Fibroblast of pulmonary artery (primary cell): ENCODE results near the gene PBOV1.
"Not testable (repeated sequence)": the region's sequence is repeated elsewhere in the genome, so short reads cannot be mapped to it uniquely, and the experiment has no call there.

Source experiments
- DNase-seq: peaks from one replicate; pipeline ENCODE4 v3.0.0-alpha.2; 2010; ENCODE audit warnings: low read depth
- H3K4me3 ChIP-seq: replicated peaks from 2 replicates; pipeline ENCODE4 v1.5.1; 2011; ENCODE audit warnings: low read depth, mild to moderate bottlenecking, control low read depth, low read length, moderate library complexity
- TF ChIP-seq, protein P1 (sequence below): IDR thresholded peaks from 2 replicates; pipeline ENCODE4 v1.5.1; 2011; ENCODE audit warnings: mild to moderate bottlenecking, control low read depth, low read length, inconsistent platforms; ENCODE audit errors: missing control alignments

Gene PBOV1

DNA sequence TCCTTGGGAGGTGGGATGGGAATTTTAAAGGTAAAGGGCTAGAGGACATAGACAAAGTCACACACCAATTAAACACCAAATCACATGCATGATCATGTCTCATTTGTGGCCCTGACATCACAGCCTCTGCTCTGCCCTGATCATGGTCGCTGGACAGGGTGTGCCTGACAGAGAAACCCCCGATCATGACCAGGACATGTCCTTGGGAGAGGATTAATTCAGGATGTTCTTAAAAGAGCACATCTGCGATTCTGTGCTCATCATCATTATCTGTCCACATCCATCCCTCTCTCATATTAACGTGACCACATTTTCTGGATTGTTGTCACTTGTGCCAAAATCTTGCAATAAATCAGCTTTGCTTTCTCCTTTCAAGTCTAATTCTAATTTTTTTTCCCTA is 7.7 kb upstream of the PBOV1 start:
- no peak for DNase-seq
- H3K4me3 ChIP-seq = no peak overlapping the region
- TF ChIP-seq, protein P1, sequence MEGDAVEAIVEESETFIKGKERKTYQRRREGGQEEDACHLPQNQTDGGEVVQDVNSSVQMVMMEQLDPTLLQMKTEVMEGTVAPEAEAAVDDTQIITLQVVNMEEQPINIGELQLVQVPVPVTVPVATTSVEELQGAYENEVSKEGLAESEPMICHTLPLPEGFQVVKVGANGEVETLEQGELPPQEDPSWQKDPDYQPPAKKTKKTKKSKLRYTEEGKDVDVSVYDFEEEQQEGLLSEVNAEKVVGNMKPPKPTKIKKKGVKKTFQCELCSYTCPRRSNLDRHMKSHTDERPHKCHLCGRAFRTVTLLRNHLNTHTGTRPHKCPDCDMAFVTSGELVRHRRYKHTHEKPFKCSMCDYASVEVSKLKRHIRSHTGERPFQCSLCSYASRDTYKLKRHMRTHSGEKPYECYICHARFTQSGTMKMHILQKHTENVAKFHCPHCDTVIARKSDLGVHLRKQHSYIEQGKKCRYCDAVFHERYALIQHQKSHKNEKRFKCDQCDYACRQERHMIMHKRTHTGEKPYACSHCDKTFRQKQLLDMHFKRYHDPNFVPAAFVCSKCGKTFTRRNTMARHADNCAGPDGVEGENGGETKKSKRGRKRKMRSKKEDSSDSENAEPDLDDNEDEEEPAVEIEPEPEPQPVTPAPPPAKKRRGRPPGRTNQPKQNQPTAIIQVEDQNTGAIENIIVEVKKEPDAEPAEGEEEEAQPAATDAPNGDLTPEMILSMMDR = no peak

DNA sequence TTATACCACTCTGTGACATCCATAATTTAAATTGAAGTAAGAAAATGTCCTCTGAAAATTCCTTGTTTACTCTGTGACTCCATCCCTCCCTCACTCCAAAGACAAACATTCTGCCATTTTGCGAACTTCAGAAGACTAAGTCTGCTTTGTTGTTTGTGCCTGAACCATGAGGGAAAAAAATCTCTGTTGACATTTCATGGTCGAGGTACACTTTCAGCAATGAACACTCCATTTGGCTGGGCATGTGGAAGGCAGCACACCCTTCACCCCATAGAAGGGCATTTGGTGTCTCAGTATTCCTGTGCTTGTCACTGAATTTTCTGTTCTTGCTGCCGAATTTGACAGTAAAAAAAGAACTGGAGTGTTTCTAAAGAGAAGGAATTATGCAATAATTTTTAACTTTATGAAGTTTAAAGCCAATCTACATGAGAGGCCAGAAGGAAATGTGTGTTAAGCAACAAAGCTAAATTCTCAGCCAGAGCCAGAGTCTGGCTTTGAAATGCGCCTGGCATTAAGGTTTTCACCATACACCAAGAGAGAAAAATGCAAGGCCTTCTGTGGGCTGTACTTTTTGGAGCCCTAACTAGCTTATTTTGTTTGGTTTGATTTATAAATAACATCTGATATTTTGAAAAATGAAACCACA is 4.7 kb upstream of the PBOV1 start:
- TF ChIP-seq, protein P1 = no peak
- DNase-seq = no peak
- no peak overlapping the region for H3K4me3 ChIP-seq

GRCh38 chr6:138219901-138220300 is 1.6 kb upstream of the PBOV1 start:
- DNase-seq = no peak
- no peak overlapping the region for H3K4me3 ChIP-seq
- TF ChIP-seq, protein P1 = no peak

GRCh38 chr6:138219398-138219797 is 1.1 kb upstream of the PBOV1 start:
- H3K4me3 ChIP-seq = no peak overlapping the region

GRCh38 chr6:138215093-138215782 is 3.1 kb downstream of the PBOV1 start:
- no peak for DNase-seq
- TF ChIP-seq, protein P1 = no peak
- no peak overlapping the region for H3K4me3 ChIP-seq

More at GRCh38 chr6:138219398-138219797, 1.1 kb upstream of the PBOV1 start:
- TF ChIP-seq, protein P1 = no peak
- DNase-seq = no peak

DNA sequence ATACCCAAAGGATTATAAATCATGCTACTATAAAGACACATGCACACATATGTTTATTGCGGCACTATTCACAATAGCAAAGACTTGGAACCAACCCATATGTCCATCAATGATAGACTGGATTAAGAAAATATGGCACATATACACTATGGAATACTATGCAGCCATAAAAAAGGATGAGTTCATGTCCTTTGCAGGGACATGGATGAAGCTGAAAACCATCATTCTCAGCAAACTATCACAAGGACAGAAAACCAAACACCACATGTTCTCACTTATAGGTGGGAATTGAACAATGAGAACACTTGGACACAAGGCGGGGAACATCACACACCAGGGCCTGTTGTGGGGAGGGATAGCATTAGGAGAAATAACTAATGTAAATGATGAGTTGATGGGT is 5.8 kb downstream of the PBOV1 start:
- not testable (repeated sequence) for H3K4me3 ChIP-seq

DNA sequence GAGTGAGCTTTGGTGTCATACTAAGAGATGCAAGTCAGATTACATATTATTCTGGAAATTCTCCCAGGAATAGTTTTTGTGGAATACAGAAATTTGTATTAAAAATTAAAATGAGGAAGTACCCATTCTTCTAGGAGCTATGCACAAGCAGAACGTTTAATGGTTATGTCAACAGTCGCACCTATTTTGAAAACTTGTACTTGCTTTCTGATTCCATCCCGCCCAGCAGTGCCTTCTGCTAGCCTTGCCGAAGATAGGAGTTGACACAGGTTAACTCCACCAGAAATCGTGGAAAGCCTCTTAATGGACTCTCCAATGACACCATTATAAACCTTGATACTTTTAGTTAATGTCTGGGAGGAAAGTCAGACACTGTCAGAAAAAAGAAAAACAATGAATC is 6.7 kb downstream of the PBOV1 start:
- DNase-seq = no peak
- TF ChIP-seq, protein P1 = no peak
- H3K4me3 ChIP-seq = no peak overlapping the region

More for the DNA sequence above, 5.8 kb downstream of the PBOV1 start:
- DNase-seq = not testable (repeated sequence)
